ENCODE data around the gene VPS16. TPM values are rescaled to one million over a fixed set of nuclear protein-coding genes. Genes with fewer than 3 reads are reported as not detected.

VPS16 gene
- polyA plus RNA-seq, 1 donor from 2014 or later, result 117 TPM

DNA sequence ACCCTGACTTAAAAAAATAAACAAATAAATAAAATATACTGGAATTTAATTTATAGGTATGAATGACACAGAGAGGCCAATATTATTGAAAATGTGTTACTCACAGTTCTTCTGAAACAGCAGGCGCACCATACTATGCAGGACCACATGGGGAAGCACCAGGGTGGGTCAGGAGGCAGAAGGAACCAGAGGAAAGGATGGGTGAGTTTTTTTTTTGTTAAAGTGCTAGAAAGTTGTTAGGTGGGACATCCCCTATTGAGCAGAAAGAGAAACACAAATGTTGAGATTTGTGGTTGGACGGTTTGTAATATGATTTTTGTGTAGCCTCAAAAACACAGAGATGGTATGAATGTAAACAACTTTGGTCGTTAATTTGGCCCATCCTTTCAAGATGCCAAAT lies 58.7 kb downstream of the VPS16 start:
- Histone ChIP-seq H3K27me3 (ENCODE audit: insufficient read depth, low read depth, low read length) (no peaks in the 10 kb centered on the region), H3K4me2 (ENCODE audit: low read length) (no peak overlapping the region), H3K79me2 (replicated peaks; ENCODE audit: insufficient read depth, low read length) (peaks cover 33% of the 10 kb centered on the region), H3K36me3 (ENCODE audit: insufficient read depth, low read length) (no peaks in the 10 kb centered on the region), H3F3A (ENCODE audit: insufficient read depth, low read length, poor library complexity, severe bottlenecking) (no peaks in the 10 kb centered on the region), H3K9me3 (ENCODE audit: low read length) (no peaks in the 10 kb centered on the region), H3K9ac (ENCODE audit: low read length) (no peak overlapping the region), H3K27ac (ENCODE audit: low read length) (no peak overlapping the region), H2AFZ (ENCODE audit: low read depth, low read length) (no peak overlapping the region), H3K9me2 (ENCODE audit: insufficient read depth, low read length) (no peaks in the 10 kb centered on the region), H4K20me1 (ENCODE audit: insufficient read depth) (no peaks in the 10 kb centered on the region), H3K4me3 (ENCODE audit: low read length) (no peak overlapping the region)
- TF ChIP-seq POLR2AphosphoS5 (IDR thresholded peaks at IDR 0.05) (no peak), SMC3 (conservative IDR thresholded peaks at IDR 0.05; ENCODE audit: poor library complexity) (no peak), MXI1 (conservative IDR thresholded peaks at IDR 0.05; ENCODE audit: poor library complexity, severe bottlenecking) (no peak), EP300 (conservative IDR thresholded peaks at IDR 0.05; ENCODE audit: poor library complexity, severe bottlenecking) (no peak), EZH2 (IDR thresholded peaks at IDR 0.05; ENCODE audit: borderline replicate concordance, insufficient read depth, low read length, poor library complexity, severe bottlenecking) (no peak), TAF1 (IDR thresholded peaks at IDR 0.05; ENCODE audit: low read depth) (no peak), RAD21 (conservative IDR thresholded peaks at IDR 0.05) (no peak)
- TF ChIP-seq, protein P1, sequence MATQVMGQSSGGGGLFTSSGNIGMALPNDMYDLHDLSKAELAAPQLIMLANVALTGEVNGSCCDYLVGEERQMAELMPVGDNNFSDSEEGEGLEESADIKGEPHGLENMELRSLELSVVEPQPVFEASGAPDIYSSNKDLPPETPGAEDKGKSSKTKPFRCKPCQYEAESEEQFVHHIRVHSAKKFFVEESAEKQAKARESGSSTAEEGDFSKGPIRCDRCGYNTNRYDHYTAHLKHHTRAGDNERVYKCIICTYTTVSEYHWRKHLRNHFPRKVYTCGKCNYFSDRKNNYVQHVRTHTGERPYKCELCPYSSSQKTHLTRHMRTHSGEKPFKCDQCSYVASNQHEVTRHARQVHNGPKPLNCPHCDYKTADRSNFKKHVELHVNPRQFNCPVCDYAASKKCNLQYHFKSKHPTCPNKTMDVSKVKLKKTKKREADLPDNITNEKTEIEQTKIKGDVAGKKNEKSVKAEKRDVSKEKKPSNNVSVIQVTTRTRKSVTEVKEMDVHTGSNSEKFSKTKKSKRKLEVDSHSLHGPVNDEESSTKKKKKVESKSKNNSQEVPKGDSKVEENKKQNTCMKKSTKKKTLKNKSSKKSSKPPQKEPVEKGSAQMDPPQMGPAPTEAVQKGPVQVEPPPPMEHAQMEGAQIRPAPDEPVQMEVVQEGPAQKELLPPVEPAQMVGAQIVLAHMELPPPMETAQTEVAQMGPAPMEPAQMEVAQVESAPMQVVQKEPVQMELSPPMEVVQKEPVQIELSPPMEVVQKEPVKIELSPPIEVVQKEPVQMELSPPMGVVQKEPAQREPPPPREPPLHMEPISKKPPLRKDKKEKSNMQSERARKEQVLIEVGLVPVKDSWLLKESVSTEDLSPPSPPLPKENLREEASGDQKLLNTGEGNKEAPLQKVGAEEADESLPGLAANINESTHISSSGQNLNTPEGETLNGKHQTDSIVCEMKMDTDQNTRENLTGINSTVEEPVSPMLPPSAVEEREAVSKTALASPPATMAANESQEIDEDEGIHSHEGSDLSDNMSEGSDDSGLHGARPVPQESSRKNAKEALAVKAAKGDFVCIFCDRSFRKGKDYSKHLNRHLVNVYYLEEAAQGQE (IDR thresholded peaks at IDR 0.05; ENCODE audit: borderline replicate concordance), result no peak
- TF ChIP-seq, protein P2, sequence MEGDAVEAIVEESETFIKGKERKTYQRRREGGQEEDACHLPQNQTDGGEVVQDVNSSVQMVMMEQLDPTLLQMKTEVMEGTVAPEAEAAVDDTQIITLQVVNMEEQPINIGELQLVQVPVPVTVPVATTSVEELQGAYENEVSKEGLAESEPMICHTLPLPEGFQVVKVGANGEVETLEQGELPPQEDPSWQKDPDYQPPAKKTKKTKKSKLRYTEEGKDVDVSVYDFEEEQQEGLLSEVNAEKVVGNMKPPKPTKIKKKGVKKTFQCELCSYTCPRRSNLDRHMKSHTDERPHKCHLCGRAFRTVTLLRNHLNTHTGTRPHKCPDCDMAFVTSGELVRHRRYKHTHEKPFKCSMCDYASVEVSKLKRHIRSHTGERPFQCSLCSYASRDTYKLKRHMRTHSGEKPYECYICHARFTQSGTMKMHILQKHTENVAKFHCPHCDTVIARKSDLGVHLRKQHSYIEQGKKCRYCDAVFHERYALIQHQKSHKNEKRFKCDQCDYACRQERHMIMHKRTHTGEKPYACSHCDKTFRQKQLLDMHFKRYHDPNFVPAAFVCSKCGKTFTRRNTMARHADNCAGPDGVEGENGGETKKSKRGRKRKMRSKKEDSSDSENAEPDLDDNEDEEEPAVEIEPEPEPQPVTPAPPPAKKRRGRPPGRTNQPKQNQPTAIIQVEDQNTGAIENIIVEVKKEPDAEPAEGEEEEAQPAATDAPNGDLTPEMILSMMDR (IDR thresholded peaks at IDR 0.05; ENCODE audit: poor library complexity, severe bottlenecking), result no peak

DNA sequence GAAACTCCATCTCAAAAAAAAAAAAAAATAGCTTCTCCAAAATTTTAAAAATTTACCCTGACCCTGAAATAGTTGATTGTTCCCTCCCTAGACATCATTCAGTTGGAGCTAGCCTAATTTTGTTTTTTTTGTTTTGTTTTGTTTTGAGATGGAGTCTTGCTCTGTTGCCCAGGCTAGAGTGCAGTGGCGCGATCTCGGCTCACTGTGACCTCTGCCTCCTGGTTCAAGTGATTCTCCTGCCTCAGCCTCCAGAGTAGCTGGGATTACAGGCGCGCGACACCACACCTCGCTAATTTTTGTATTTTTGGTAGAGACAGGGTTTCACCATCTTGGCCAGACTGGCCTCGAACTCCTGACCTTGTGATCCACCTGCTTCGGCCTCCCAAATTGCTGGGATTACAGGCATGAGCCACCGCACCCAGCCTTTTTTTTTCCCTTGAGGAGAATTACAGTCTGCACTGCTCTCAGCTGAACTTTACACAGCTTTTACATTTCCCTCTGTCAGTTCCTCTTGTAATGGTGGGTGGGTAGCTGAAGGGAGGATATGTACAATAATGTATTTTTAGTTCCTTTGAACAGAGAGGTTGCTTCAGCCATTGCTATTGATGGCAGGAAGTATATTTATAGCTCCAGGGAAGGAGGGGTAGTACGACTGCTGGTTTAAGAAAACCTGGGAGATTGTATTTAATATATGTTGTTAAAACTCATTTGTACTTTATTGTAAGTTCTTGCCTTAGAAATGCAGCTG lies 60.5 kb downstream of the VPS16 start:
- H3K27ac ChIP-seq (ENCODE audit: low read length), result no peak overlapping the region
- no peak overlapping the region for H3K9ac ChIP-seq (ENCODE audit: low read length)
- TF ChIP-seq EP300 (conservative IDR thresholded peaks at IDR 0.05; ENCODE audit: poor library complexity, severe bottlenecking), result no peak
- H3K27me3 ChIP-seq (ENCODE audit: insufficient read depth, low read depth, low read length), result no peaks in the 10 kb centered on the region
- H3K9me2 ChIP-seq (ENCODE audit: insufficient read depth, low read length), result no peaks in the 10 kb centered on the region
- H3F3A ChIP-seq (ENCODE audit: insufficient read depth, low read length, poor library complexity, severe bottlenecking), result no peaks in the 10 kb centered on the region
- no peaks in the 10 kb centered on the region for H4K20me1 ChIP-seq (ENCODE audit: insufficient read depth)
- no peak overlapping the region for H3K4me3 ChIP-seq (ENCODE audit: low read length)
- no peak overlapping the region for H2AFZ ChIP-seq (ENCODE audit: low read depth, low read length)
- no peak overlapping the region for H3K4me2 ChIP-seq (ENCODE audit: low read length)
- H3K36me3 ChIP-seq (ENCODE audit: insufficient read depth, low read length), result no peaks in the 10 kb centered on the region
- peaks cover 31% of the 10 kb centered on the region for H3K79me2 ChIP-seq (replicated peaks; ENCODE audit: insufficient read depth, low read length)
- no peaks in the 10 kb centered on the region for H3K9me3 ChIP-seq (ENCODE audit: low read length)

Measured in neural cell (in vitro differentiated cells).